Keratinocyte (primary cell): ENCODE data around the gene STXBP2.

Experiments
- CTCF ChIP-seq, 3 experiments: IDR thresholded peaks in 1 of 3; conservative IDR thresholded peaks in 1 of 3; optimal IDR thresholded peaks in 1 of 3; 2 replicates in 2 of 3; 3 replicates in 1 of 3; pipeline versions ENCODE3 to v1.5.1; 2011; ENCODE audit warnings: low read length in 3 of 3, mild to moderate bottlenecking in 3 of 3, moderate library complexity in 2 of 3, control low read depth in 1 of 3, inconsistent platforms in 1 of 3; ENCODE audit not compliant: insufficient read depth in 2 of 3; ENCODE audit errors: extremely low read depth in 1 of 3
- EZH2 ChIP-seq: IDR thresholded peaks from one replicate; pipeline ENCODE4 v1.6.1; 2012; ENCODE audit warnings: inconsistent platforms, mild to moderate bottlenecking, low read length, moderate library complexity

DNA sequence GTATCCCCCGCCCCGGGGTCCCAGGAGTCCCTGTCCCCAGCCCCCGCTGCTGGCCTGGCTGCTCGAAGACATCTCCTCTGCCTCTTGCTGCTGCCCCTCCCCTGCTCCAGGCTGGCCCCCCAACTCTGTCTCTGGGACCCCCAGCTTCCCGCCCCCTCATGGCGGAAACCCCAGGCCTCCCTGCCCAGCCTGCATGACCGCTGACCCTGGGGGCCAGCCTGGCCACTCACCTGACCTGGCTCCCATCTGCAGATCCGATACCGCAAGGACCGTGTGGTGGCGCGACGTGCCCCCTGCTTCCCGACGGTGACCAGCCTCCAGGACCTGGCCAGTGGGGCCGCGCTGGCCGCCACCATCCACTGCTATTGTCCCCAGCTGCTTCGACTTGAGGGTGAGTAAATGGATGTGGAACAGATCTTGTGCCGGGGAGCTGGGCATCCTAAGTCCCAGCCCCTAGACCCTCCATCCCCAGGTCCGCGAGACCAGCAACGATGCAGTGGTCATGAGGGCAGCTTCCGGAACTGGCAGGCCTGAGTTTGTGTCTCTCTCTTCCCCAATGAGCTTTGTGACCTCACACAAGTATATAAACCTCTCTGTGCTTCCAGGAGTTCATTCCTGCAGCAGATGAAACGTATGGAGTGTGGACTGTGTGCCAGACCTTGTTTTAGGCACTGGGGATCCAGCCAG lies 28.9 kb upstream of the STXBP2 start:
- TF ChIP-seq CTCF (optimal IDR thresholded peaks at IDR 0.05 in 1 of 3, IDR thresholded peaks at IDR 0.05 in 1 of 3, conservative IDR thresholded peaks at IDR 0.05 in 1 of 3; ENCODE audit: extremely low read depth in 1 of 3, insufficient read depth in 2 of 3, low read length in 3 of 3) (no peak), EZH2 (no peak)
